Skeletal muscle satellite cell (primary cell): ENCODE measurements around the gene PLCH2.
A peak's percentile ranks its signal among the peaks of the same experiment; 100 is the strongest.

Experiments used
- H3K27me3 ChIP-seq: 2 replicates; pipeline ENCODE4 v1.7.0; 2013; ENCODE audit warnings: low read length; ENCODE audit not compliant: control insufficient read depth, insufficient read depth
- H3K36me3 ChIP-seq: 2 replicates; pipeline ENCODE4 v1.7.0; 2013; ENCODE audit warnings: mild to moderate bottlenecking, control low read depth, low read length; ENCODE audit not compliant: insufficient read depth
- H3K4me1 ChIP-seq: 2 replicates; pipeline ENCODE4 v1.7.0; 2013; ENCODE audit warnings: low read length; ENCODE audit not compliant: control insufficient read depth, insufficient read depth
- H3K4me2 ChIP-seq: 2 replicates; pipeline ENCODE4 v1.7.0; 2013; ENCODE audit warnings: mild to moderate bottlenecking, low read length
- H3K4me3 ChIP-seq: 2 replicates; pipeline ENCODE4 v1.7.0; 2013; ENCODE audit warnings: low read length
- H3K9ac ChIP-seq: 2 replicates; pipeline ENCODE4 v1.7.0; 2013; ENCODE audit warnings: mild to moderate bottlenecking, low read depth, low read length, moderate library complexity
- H3K9me3 ChIP-seq: replicated peaks from 2 replicates; pipeline ENCODE4 v1.7.0; 2013; ENCODE audit warnings: mild to moderate bottlenecking, control low read depth, low read length

PLCH2 gene

DNA sequence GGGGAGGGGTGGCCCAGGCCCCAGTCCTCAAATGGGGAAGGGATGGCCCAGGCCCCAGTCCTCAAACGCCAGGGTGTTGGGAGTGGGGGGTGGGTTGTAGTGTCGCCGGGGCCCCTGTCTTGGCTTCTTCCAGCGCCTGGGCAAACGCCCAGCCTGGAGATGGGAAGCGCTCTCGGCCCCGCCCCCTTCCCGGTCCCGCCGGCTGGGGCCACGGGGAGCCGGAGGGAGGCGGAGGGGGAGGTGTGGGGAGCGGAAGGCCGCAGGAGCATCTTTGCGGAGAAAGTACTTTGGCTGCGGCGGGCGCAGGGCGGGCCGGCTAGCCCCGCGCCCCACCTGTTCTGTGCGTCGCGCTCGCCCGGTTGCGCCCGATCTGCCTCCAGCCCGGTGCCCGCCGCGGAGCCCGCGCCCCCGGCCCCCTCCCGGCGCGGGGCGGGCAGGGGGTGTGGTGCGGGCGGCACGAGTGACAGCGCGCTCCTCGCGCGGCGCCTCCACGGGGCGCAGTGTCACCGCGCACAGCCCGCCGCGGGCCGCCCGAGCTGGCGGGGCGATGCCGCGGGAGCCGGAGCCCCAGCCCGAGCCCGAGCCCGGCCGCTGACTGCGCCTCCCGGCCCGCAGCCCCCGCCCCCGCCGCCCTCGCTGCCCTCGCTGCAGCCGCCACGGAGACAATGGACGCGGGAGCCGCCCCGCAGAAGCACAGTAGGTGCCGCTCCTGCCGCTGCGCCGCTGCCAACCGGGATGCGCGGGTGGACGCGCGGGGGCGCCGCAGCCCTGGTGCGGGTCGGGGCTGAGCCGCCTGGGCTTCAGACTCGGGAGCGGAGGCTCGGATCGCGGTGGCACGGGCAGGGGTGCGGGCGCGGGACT, 32.6 kb upstream of the PLCH2 start:
- Histone ChIP-seq H3K9me3 (no peaks in the 10 kb centered on the region), H3K4me1 (peaks cover 40% of the 10 kb centered on the region), H3K4me2 (peak overlapping the region; percentile 75), H3K27me3 (peaks cover 15% of the 10 kb centered on the region), H3K9ac (no peak overlapping the region), H3K4me3 (peak overlapping the region; percentile 59), H3K36me3 (no peaks in the 10 kb centered on the region)

DNA sequence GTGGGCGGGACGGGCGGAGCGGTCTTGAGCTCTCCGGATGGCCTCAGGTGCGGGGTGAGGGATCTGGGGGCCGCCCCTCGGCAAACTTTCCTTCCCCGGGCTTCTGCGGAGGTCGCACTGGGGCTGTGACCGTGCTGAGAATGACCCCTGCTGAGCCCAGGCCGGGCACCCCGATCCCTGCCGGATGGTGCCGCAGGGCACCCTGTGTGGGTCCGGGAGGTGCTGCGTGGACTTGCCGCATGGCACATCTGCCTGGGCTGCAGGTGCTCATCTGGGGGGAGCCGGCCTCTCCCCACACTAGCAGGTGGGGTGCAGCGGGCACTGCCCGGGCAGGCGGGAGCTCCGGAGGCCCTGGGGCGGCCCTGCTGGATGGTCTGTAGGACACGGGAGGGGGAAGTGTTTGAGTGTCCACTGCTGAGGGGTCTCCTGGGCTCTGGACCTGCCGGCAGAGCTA, 31.9 kb upstream of the PLCH2 start:
- Histone ChIP-seq H3K4me2 (peak overlapping the region; percentile 75), H3K4me1 (peaks cover 44% of the 10 kb centered on the region), H3K4me3 (peak overlapping the region; percentile 59), H3K36me3 (no peaks in the 10 kb centered on the region), H3K9ac (no peak overlapping the region), H3K27me3 (peaks cover 13% of the 10 kb centered on the region), H3K9me3 (no peaks in the 10 kb centered on the region)

DNA sequence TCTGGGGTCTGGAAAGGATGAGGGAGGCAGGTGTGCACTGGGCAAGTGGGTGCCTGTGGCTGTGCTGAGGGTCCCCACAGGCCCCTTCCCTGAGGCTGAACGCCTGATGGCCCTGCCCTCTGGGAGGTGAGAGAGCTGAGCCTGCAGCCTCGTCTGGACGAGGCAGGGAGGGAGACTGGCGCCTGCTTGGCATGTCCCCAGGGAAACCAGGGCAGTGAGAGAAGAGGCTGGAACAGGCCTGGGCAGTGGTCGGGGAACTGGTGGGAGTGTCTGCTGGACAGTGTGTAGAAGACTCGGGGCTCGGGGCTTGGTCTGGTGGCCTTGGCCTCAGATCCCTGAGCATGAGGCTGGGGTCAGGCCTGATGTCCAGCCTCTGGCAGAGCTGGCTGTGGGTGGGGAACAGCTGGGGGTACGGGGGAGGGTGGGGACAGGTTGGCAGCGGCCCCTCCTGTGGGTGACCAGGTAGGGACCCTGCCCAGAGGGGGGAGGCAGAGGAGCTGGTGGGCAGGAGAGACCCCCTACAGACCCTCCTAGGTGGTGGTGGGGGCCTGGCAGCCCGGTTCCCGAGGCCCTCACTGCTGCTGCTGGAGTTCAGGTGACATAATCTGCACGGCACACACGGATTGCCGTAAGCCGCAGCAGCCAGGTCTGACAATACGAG, 30.8 kb upstream of the PLCH2 start:
- Histone ChIP-seq H3K9ac (no peak overlapping the region), H3K4me3 (no peak overlapping the region), H3K36me3 (no peaks in the 10 kb centered on the region), H3K4me1 (peaks cover 55% of the 10 kb centered on the region), H3K27me3 (peaks cover 13% of the 10 kb centered on the region), H3K4me2 (no peak overlapping the region), H3K9me3 (no peaks in the 10 kb centered on the region)

GRCh38 chr1:2445823-2446215, 30.3 kb upstream of the PLCH2 start:
- H3K36me3 ChIP-seq = no peaks in the 10 kb centered on the region
- H3K4me3 ChIP-seq = no peak overlapping the region
- peaks cover 57% of the 10 kb centered on the region for H3K4me1 ChIP-seq
- peak overlapping the region; percentile 71 for H3K4me2 ChIP-seq
- H3K9me3 ChIP-seq = no peaks in the 10 kb centered on the region
- H3K9ac ChIP-seq = no peak overlapping the region
- H3K27me3 ChIP-seq = peaks cover 13% of the 10 kb centered on the region

DNA sequence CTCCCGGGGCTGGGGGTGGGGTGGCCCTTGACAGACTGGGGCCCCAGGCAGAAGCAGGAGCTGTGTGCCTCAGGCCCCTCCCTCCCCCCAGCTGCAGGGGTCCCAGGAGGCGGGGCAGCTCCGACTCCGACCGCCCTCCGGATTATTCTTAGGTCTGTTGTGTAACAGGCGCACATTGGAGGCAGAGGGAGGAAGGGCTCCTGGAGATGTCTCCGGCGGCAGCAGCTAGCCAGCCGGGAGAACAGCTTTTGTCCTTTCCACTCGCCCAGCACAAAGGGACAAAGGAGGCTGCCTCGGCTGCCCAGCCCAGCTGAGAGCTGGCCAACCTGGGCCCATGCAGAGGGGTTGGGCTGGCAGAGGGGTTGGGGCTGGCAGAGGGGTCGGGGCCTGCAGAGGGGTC, 29.7 kb upstream of the PLCH2 start:
- no peak overlapping the region for H3K4me3 ChIP-seq
- peak overlapping the region; percentile 71 for H3K4me2 ChIP-seq
- H3K4me1 ChIP-seq = peaks cover 63% of the 10 kb centered on the region
- H3K9ac ChIP-seq = no peak overlapping the region
- H3K36me3 ChIP-seq = no peaks in the 10 kb centered on the region
- H3K9me3 ChIP-seq = no peaks in the 10 kb centered on the region
- H3K27me3 ChIP-seq = peaks cover 13% of the 10 kb centered on the region

GRCh38 chr1:2446861-2447260, 29.2 kb upstream of the PLCH2 start:
- H3K4me3 ChIP-seq = no peak overlapping the region
- peaks cover 66% of the 10 kb centered on the region for H3K4me1 ChIP-seq
- H3K27me3 ChIP-seq = peaks cover 13% of the 10 kb centered on the region
- H3K9me3 ChIP-seq = no peaks in the 10 kb centered on the region
- no peaks in the 10 kb centered on the region for H3K36me3 ChIP-seq
- H3K4me2 ChIP-seq = peak overlapping the region; percentile 71
- H3K9ac ChIP-seq = no peak overlapping the region

DNA sequence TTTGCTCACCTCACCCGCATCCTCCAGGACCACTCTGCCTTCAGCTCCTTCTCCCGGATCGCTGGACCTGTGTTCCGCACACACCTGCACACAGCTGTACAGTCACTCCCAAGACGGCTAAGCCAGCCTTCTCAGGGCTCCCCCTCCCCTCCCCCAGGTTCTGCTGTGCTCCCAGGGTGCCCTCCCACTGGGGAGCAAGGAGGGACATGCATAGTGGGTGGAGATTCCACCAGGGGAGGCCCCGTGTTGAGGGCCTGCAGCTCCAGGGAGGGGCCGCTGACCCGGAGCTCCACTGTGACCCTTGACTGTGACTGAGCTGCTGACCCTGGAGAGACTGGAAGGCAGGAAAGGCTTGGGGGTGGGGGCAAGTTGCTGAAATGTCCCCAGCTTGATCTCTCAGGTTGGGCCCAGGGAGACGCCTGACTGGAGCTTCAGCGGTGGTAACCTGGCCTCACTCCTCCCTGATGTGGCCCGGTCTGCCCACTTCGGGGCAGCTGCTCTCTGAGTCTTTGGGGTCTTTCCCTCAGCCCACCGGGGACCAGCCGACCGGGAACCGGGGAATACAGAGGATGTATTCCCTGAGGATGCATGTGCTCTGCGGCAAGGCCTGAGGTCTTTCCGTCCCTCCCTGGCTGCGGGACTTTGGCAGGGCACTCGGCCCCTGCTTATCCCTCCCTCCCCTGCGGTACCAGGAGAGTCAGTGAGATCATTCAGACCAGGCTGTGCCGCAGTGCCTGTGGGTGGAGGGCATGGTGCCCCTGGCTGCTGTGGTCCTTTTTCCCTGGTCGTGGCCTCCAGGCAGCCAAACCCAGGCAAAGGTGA, 28.6 kb upstream of the PLCH2 start:
- peaks cover 72% of the 10 kb centered on the region for H3K4me1 ChIP-seq
- H3K9me3 ChIP-seq = no peaks in the 10 kb centered on the region
- no peak overlapping the region for H3K4me3 ChIP-seq
- H3K4me2 ChIP-seq = peak overlapping the region; percentile 71
- peaks cover 7% of the 10 kb centered on the region for H3K27me3 ChIP-seq
- H3K36me3 ChIP-seq = no peaks in the 10 kb centered on the region
- H3K9ac ChIP-seq = peak overlapping the region; percentile 37

GRCh38 chr1:2448098-2448445, 28.0 kb upstream of the PLCH2 start:
- peaks cover 1% of the 10 kb centered on the region for H3K27me3 ChIP-seq
- H3K9me3 ChIP-seq = no peaks in the 10 kb centered on the region
- H3K9ac ChIP-seq = peak overlapping the region; percentile 37
- no peak overlapping the region for H3K4me3 ChIP-seq
- H3K36me3 ChIP-seq = no peaks in the 10 kb centered on the region
- H3K4me1 ChIP-seq = peaks cover 77% of the 10 kb centered on the region
- peak overlapping the region; percentile 71 for H3K4me2 ChIP-seq

GRCh38 chr1:2449636-2450454, 26.2 kb upstream of the PLCH2 start:
- Histone ChIP-seq H3K4me1 (peaks cover 77% of the 10 kb centered on the region), H3K36me3 (no peaks in the 10 kb centered on the region), H3K4me3 (no peak overlapping the region), H3K27me3 (no peaks in the 10 kb centered on the region), H3K9me3 (no peaks in the 10 kb centered on the region), H3K9ac (peak overlapping the region; percentile 67), H3K4me2 (peak overlapping the region; percentile 32)

DNA sequence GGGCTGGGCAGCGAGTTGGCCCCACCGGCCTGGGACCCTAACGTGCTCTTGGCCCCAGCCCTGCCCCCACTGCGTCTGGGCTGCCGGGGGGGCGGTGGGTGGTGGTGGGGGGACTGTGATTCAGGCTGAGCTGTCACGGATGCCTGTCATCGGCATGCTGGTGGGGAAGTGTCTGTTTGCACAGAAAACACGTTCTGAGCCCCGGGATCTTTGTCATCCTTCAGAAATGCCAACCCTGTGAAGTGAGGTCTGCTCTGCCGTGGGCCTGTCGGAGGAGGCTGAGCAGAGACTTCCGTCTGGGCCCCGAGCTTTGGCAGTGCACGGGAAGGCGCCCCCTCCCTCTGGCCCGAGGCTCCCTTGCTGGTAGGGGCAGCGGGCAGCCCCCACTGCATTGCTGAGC, 24.3 kb upstream of the PLCH2 start:
- H3K4me2 ChIP-seq = peak overlapping the region; percentile 78
- H3K9ac ChIP-seq = peak overlapping the region; percentile 90
- H3K27me3 ChIP-seq = no peaks in the 10 kb centered on the region
- peak overlapping the region; percentile 67 for H3K4me3 ChIP-seq
- H3K36me3 ChIP-seq = no peaks in the 10 kb centered on the region
- peaks cover 64% of the 10 kb centered on the region for H3K4me1 ChIP-seq
- no peaks in the 10 kb centered on the region for H3K9me3 ChIP-seq
